ENCODE measurements around the gene SLC35E1.

Gene SLC35E1

GRCh38 chr19:16598848-16599247, 26.6 kb upstream of the SLC35E1 start:
- DNase-seq (no peak), ATAC-seq (no peak)

DNA sequence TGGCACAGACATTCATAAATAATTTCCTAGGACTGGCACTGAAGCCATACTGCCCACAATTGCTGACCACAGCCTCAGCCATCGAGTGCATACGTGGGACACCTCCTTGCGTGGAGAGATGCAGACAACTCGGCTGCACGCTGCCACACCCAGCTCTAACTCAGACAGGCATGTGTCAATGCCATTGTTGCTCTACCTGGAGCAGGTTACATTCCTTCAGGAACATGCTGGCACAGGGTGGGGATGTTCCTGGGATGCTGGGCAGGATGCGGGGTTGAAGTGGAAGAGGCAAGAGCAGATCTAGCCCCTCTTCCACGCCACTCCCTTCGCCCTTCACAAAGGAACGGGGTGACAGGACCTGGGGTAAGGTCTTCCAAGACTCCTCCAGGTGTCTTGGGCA, 24.2 kb upstream of the SLC35E1 start:
- DNase-seq = no peak
- ATAC-seq = no peak

- ATAC-seq = no peak
- no peak for DNase-seq
Observed at GRCh38 chr19:16595097-16595496, 22.9 kb upstream of the SLC35E1 start.

DNA sequence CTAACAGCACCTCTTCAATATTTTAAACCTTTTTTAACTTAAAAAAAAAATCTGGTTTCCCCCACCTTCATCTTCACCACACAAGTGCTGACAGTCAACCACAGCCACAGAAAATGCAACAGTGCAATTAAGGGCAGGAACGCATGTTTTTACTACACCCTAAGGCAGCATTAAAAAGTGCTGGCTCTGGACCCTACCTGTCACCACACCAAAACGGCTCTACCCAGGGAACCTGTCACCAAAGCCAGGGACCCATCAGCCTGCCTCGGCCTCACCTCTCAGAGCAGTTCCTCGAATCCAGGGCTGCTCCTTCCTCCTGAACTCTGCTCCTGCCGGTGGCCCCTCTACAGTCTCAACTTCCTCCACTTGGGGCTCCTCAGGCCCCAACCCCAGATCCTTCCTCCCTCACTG, 22.5 kb upstream of the SLC35E1 start:
- ATAC-seq (peak; percentile 40), DNase-seq (peak; percentile 32)

DNA sequence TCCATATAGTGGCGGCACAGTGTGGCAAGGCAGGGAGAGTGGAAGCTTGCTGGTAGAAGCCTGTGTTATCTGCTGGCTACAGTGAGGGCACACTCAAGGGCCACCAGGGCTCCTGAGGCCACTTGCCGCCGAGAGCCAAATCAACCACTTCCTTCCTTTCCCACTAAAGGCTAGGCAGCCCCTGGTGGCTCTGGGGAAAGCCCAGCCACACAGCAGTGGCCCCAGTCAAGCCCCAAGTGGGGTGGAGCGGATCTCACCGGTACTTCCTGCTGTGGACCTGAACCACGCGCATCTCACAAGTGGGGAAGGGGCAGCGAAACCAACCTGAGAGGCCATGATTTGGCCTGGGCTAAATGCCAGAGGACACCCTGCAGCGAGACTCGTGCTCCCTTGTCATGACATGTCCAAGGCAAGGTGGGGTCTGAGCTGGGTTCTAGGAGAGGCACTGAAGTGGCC, 21.9 kb upstream of the SLC35E1 start:
- DNase-seq (peak; percentile 68), ATAC-seq (peak; percentile 65)

GRCh38 chr19:16593181-16593580, 21.0 kb upstream of the SLC35E1 start:
- DNase-seq (no peak), ATAC-seq (no peak)

DNA sequence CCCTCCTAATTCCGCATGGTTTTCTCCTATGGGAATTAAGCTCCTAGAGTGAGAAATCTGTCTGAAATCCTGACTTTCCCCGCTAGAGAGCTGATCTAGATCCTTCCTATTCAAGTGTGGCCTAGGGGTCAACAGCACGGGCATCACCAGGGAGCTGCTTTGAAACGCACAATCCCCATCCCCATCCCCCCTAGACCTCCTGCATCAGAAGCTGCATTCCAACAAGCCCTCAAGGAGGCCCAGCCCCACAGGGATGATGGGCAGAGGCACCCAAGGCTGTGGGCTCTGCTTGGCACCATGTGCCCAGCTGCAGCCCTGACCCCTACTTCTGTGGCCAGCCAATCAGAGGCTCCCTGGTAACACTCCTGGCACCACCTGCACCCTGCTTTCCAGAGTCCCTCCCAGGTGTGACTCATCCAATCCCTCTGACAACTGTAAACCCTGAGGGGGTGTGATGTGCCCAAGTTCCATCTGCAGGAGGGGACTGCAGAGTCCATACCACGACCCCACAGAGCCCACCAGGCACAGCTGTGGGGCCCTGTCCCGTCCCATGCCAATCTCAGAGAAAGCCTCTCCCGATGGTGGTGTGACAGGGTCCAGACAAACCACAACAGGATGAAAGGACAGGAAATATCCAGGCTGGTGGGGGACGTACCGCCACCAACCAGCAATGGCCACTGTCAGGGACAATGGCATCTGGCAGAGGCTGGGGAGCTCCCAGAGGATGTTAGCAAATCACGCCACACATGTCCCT, 19.8 kb upstream of the SLC35E1 start:
- DNase-seq (no peak), ATAC-seq (no peak)

GRCh38 chr19:16590876-16591802, 18.9 kb upstream of the SLC35E1 start:
- ATAC-seq = no peak
- DNase-seq = no peak

DNA sequence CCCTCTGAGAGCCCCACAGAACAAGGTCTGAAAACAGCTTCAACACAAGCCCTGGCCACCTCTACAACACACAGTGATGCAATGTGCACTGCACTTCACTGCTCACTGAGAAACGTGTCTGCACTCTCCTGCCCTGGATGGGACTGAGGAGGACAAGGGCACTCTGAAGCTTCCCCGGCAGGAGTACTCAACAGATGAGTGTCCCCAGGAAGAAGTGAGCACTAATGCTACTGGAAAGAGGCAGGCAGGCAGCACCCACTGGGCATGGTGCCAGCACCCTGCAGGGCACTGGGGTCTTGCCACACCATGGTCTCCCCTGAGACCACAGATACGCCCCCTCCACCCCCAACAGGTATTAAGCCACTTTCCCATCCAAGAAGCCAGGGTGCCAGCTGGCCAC, 17.7 kb upstream of the SLC35E1 start:
- no peak for ATAC-seq

DNA sequence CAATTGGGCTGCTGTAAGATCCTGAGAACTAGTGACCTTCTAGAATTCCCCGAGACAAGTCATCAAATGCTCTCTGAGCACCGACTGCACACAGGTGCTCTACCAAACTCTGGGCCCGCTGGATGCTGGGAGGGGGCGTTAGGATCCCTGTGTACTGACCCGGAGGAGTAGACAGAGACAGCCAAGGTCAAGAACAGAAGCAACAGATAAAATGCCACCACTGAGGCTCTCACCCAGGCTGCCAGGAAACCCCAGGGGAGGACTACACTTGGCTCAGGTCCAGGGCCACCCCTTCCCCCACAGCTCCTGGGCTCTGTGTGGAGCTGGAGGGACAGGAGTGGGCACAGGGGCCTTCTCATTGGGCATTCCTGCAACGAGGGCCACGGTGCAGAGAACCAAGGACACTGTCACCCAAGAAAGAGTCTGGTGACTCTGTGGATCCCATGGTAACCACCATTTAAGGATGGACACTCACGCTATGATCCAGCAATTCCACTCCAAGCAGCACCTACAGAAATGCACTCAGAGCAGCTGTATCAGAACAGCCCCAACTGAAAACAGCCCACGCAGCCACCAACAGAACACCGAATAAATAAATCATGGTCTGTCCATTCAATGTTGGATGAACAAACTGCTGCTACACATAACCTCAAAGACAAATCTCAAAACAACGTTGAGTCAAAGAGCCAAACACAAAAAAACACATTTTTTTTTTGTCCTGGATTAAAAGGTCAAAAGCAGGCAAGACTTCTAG, 16.8 kb upstream of the SLC35E1 start:
- DNase-seq = no peak
- no peak for ATAC-seq

More for the DNA sequence above, 17.7 kb upstream of the SLC35E1 start:
- DNase-seq = no peak

GRCh38 chr19:16587833-16588823, 15.9 kb upstream of the SLC35E1 start:
- DNase-seq (peak; percentile 77), ATAC-seq (peak; percentile 70)

DNA sequence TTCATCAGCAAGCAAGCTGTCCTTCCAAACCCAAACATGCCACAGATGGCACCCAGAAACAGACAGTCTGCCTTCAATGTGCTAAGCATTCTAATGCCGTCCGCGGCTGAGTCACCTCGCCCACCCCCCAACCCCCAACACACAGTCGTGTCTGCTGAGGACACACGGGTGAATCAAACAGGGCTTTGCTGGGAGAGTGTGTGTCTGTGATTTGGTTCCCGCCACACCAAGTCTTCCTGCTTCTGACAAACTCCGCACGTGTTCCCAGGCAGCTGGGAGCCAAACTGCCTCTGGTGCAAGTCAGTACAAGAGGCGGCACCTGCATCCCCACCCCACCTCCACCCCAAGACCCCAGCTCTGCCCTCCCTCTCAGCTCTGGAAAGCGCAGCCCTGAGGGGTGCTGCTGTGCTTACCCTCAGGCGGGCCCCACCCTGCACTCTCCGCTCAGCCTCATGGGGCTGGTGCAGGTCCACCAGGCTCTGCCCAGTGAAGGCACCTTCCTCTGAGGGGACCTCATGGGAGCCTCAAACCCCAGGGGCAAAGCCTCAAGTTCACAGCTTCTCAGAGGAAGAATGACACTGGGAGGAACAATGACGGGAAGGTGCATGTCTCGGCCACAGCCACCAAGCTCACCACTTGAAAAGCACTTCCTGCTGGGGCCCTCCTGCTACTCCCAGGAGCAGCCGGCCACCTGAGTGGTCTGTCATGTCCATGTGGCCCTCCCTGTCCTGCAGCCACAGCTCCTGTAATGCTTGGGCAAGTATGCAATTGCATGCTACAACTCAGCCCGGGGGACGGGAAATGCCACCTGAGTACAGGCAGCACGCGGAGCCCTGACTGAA, 15.0 kb upstream of the SLC35E1 start:
- DNase-seq (peak; percentile 65), ATAC-seq (peak; percentile 8)

DNA sequence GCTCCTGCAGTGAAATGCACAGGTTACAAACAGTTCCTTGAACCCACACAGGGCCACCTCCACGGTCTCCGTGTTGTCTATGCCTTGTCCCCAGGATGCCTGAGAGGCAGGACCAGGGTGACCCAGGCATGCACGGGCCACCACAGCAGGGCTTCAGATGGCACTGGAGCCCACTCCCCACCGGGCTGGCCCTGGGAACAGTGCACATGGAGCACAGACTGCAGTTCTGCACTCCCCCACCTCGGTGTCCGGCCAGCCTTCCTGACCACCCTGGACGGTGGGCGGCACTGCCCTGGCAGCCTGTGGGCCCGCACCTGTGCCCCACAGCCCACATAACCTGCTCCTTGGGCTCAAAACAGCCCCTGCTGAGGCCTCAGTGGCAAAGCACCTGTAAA, 14.3 kb upstream of the SLC35E1 start:
- DNase-seq = no peak

DNA sequence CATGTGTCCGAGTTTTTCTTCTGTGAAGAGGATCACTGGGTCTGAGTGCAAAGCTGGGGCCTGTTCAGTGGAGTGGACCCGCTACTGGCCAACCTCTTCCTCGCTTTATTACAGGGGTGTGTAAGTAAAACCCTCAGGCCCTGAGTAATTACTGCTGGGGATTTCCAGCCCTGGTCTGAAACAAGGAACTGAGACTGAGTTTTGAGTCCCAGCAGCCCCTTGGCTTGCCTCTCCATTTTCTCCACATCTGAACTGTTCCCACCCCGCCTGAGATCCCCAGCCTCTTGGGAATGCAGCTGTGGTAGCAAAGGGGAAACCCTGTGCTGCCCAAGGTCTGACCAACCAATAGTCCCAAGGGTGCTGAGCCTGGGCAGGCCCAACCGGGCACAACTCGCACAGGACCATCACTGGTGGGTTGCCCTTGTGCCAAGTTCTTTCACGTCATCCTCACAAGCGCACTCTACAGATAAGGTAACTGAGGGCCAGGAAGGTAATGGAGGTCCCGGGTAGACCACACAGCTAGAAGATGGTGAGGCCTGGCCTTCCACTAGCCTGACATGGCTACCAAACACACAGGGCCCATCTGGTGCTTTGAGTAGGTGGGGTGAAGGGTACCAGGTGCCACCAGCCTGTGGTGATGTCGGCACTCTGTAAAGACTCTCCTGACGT, 13.7 kb upstream of the SLC35E1 start:
- DNase-seq (peak; percentile 60), ATAC-seq (peak; percentile 5)

More for the DNA sequence above, 14.3 kb upstream of the SLC35E1 start:
- no peak for ATAC-seq

DNA sequence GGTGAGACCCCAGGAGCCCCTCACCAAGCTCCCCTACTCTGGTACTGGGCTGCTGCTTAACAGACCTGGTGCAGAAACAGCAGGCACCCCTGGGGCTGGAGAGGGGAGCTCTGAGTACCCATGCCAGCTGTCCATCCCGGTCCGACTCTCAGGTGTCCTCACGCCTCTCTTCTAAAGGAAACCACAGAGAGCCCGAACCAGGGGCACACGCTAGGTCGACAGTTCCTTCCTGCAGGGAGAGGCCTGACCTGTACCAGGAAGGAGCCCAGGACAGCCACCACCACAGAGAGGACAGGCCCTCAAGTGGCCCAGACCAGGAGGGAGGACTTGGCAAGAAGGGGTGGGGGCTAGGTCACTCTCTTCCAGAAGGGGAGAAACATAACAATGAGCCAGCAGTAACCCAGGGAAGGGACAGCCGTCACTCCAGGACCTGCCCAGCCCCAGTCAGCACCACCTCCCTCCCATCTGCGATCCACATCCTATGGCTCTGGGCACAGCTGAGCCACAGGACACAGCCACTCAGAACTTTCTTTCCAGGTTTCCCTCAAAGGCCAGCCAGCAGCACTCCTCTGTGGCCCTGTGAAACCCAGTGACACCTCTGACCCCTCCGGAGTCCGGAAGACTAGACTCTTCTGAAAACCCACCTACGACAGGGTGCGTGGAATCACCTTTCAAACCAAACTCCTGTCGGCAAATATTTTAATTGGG, 13.0 kb upstream of the SLC35E1 start:
- no peak for DNase-seq
- ATAC-seq = no peak

- DNase-seq (peak; percentile 90), ATAC-seq (peak; percentile 81)
Observed at GRCh38 chr19:16584248-16585093, 12.3 kb upstream of the SLC35E1 start.

DNA sequence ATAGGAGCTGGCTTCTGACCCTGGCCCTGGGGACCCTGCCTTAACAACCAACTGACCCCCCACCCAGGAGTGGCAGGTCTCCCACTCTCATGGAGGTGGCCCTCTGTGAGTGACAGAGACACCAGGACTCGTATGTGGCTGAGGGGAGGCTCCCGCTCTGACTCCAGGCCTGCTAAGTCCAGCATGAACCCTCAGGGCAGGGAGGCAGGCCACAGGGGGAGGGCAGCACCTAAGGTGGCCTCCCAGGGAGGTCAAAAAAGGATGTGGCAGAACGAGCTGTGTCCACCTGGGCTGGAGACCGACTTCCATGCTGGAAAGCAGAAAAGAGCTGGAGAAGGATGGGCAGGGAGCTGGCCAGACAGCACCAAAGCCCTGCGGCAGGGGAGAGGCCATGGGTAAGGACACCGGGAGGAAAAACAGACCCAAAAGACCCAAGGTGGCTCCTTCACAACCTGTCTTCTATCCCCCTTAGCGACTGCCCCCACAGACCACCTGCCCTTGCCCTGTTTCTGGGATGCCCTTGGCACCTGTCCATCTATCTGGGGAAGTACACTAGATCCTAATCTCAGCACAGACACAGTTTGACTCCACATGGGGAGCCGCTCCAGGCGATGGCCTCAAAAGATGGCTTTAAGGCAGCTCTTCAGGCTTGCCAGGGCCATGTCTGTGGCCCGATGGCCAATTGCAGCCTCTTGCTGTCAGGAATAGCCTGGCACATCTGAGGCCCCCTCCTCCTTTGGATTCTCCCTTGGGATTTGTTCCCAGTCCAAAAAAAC, 10.5 kb upstream of the SLC35E1 start:
- ATAC-seq (no peak), DNase-seq (no peak)
